Lower lobe of right lung (tissue), 2 donors: ENCODE results near the gene FBLN7. TPM values are rescaled to one million over a fixed set of nuclear protein-coding genes. Genes with fewer than 3 reads are reported as not detected.
A peak's percentile ranks its signal among the peaks of the same experiment; 100 is the strongest.

Experiments
- ATAC-seq, 2 donors: fragments of 200-7000 bp; cut with Tn5 transposase; one replicate each; pipeline ENCODE4 v1.9.1; 2020 to 2022; ENCODE audit warnings: mild to moderate bottlenecking in 2 of 2, moderate library complexity in 2 of 2
- DNase-seq: peaks from one replicate; pipeline ENCODE4 v3.0.0-alpha.2; 2020
- H3K27ac ChIP-seq: fragments of 200-600 bp; one replicate; pipeline ENCODE4 v1.8.0; 2022
- H3K27me3 ChIP-seq: fragments of 200-600 bp; one replicate; pipeline ENCODE4 v1.8.0; 2022; ENCODE audit warnings: low read depth
- H3K36me3 ChIP-seq: fragments of 200-600 bp; one replicate; pipeline ENCODE4 v1.8.0; 2022; ENCODE audit warnings: mild to moderate bottlenecking
- H3K4me1 ChIP-seq: fragments of 200-600 bp; one replicate; pipeline ENCODE4 v1.8.0; 2022
- H3K4me3 ChIP-seq: fragments of 200-600 bp; one replicate; pipeline ENCODE4 v1.8.0; 2022; ENCODE audit warnings: mild to moderate bottlenecking
- H3K9me3 ChIP-seq: fragments of 200-600 bp; one replicate; pipeline ENCODE4 v1.8.0; 2022
- CTCF ChIP-seq: fragments of 200-600 bp; IDR thresholded peaks from one replicate; pipeline ENCODE4 v1.8.0; 2022; ENCODE audit warnings: antibody characterized with exemption, mild to moderate bottlenecking
- intact Hi-C: fragments of 100-400 bp; cut with DNase I; formaldehyde crosslinking; loops from one replicate; pipeline ENCODE4 v1.11.0; 2022
- long read RNA-seq: library from polyadenylated mRNA; unstranded; transcript quantifications from one replicate; pipeline ENCODE4 v2.0.0, GENCODE V29; 2021
- total RNA-seq: library from RNA; stranded (reverse); fragmentation: NEBNext Ultra II Directional; extraction: Animal tissue kit (Norgen Biotek cat#: 25700); gene quantifications from one replicate; pipeline ENCODE4 v1.2.1, GENCODE V29; 2021
- donor health status: DM: no; HTN: yes; CAD: no; lungs with severe emphysema.

The FBLN7 gene, protein sequence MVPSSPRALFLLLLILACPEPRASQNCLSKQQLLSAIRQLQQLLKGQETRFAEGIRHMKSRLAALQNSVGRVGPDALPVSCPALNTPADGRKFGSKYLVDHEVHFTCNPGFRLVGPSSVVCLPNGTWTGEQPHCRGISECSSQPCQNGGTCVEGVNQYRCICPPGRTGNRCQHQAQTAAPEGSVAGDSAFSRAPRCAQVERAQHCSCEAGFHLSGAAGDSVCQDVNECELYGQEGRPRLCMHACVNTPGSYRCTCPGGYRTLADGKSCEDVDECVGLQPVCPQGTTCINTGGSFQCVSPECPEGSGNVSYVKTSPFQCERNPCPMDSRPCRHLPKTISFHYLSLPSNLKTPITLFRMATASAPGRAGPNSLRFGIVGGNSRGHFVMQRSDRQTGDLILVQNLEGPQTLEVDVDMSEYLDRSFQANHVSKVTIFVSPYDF
- 2.0 TPM for total RNA-seq
- long read RNA-seq, partial matches to known transcripts: 0 of 2 reads
- long read RNA-seq, other reads (novel, unspliced or antisense): 1 of 2 reads

DNA sequence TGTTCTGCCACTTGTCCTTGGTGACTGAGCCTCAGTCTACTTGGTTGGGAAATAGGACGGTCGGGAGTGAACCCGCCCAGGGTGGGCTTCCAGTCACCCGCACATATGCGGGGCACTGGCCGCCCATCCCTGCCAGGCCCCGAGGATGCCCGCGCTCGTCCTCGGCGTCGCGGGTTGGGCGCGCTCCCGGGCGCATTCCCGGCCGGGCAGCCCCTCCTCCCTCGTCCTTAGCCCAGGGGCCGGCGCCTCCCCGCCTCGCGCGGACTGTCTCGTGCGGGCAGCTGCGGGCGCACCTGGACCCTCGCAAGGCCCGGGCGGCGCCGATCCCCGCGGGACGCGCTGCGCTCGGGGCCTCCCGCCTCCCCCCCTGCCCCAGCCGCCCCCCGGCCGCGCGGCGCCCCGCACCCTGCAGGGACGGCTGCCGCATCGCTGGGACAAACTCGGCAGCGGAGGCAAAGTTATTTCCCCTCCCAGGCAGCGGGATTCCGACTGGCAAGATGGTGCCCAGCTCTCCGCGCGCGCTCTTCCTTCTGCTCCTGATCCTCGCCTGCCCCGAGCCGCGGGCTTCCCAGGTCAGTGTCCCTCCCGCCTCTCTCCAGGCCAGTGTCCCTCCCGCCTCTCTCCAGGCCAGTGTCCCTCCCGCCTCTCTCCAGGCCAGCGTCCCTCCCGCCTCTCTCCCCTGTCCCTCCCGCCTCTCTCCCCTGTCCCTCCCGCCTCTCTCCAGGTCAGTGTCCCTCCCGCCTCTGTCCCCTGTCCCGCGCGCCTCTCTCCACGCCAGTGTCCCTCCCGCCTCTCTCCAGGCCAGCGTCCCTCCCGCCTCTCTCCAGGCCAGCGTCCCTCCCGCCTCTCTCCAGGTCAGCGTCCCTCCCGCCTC is at the start of gene FBLN7:
FBLN7 (plus strand) TSS at position 227 of the 874 bp plus-strand sequence; CDS start at position 498, 271 bp downstream.
- Histone ChIP-seq H3K4me3 (peak within 1 kb of the TSS; percentile 58), H3K4me1 (peaks cover 10% of the 10 kb centered on the region), H3K27me3 (peaks cover 5% of the 10 kb centered on the region), H3K36me3 (no peaks in the 10 kb centered on the region), H3K27ac (no peak within 1 kb of the TSS), H3K9me3 (no peaks in the 10 kb centered on the region)
- peak; percentile 51 to 62 for ATAC-seq
- intact Hi-C loops: no loop called here
- TF ChIP-seq CTCF: no peak
- DNase-seq: no peak

GRCh38 chr2:112089375-112089774 is 48.8 kb upstream of the FBLN7 start:
- H3K4me1 ChIP-seq: peaks cover 16% of the 10 kb centered on the region
- ATAC-seq (no peak), DNase-seq (no peak)
- no peaks in the 10 kb centered on the region for H3K27me3 ChIP-seq
- H3K9me3 ChIP-seq: no peaks in the 10 kb centered on the region
- H3K36me3 ChIP-seq: peaks cover 74% of the 10 kb centered on the region
- no peak for TF ChIP-seq CTCF
- H3K4me3 ChIP-seq: no peak overlapping the region
- intact Hi-C loops: no loop called here
- H3K27ac ChIP-seq: no peak overlapping the region

GRCh38 chr2:112092286-112093041 is 45.7 kb upstream of the FBLN7 start:
- DNase-seq: no peak
- Histone ChIP-seq H3K4me1 (peaks cover 18% of the 10 kb centered on the region), H3K9me3 (no peaks in the 10 kb centered on the region), H3K27me3 (no peaks in the 10 kb centered on the region), H3K4me3 (no peak overlapping the region), H3K27ac (peak overlapping the region; percentile 42), H3K36me3 (peaks cover 71% of the 10 kb centered on the region)
- no peak for TF ChIP-seq CTCF
- no peak for ATAC-seq
- intact Hi-C loops: no loop called here

DNA sequence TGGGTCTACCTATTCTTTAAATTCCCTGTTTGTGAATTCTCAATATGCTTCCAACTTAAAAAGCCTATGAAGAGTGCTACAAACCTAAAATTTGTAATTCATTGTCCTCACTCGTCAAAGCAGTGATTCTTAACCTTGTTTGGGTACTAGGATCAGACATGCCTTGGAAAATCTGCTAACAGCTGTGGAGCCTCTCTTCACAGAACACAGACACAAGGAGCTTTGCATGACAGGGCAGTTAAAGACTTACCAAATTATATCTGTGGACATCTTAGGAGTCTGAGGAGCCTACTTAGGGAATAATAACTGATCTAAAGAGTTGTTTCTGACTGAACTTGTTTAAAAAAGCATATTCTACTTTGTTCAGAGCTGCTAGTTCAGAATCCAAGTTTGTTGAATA is 45.0 kb upstream of the FBLN7 start:
- DNase-seq (no peak), ATAC-seq (peak; percentile 28 to 51)
- no peak for TF ChIP-seq CTCF
- no peaks in the 10 kb centered on the region for H3K27me3 ChIP-seq
- peak overlapping the region; percentile 42 for H3K27ac ChIP-seq
- H3K4me3 ChIP-seq: no peak overlapping the region
- peaks cover 71% of the 10 kb centered on the region for H3K36me3 ChIP-seq
- no peaks in the 10 kb centered on the region for H3K9me3 ChIP-seq
- H3K4me1 ChIP-seq: peaks cover 18% of the 10 kb centered on the region
- intact Hi-C loops: no loop called here

DNA sequence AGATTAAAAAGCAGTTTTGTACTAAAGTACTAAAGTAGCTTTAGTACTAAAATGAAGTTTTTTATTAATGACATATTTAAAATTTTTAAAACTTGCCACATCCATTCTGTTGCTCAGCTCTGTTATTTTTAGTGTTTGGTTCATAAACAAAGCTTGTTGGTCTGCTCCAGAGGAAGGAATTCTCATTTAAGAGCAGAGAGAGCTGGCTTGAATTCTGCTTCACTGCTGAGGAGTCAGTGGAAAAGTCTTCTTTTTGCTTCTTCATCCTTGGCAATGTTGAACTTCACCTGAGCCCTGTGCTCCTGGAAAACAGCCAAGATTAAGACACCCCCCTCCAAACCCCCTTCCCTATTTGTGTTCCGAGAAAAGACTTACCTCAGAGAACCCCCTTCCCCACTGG is 42.5 kb upstream of the FBLN7 start:
- Histone ChIP-seq H3K4me1 (peaks cover 18% of the 10 kb centered on the region), H3K4me3 (no peak overlapping the region), H3K27me3 (no peaks in the 10 kb centered on the region), H3K27ac (no peak overlapping the region), H3K36me3 (peaks cover 71% of the 10 kb centered on the region), H3K9me3 (no peaks in the 10 kb centered on the region)
- no peak for TF ChIP-seq CTCF
- DNase-seq (no peak), ATAC-seq (no peak)
- intact Hi-C loops: no loop called here
